Stimulated activated CD4-positive, alpha-beta T cell treated with anti-CD3 and anti-CD28 coated beads, Interleukin-1b, Interleukin-23, amount 100 ng/mL, for 1 hour (primary cell): Measurements from ENCODE around the gene CLEC16A.

Experiments used
- DNase-seq, 2 donors: peaks; one replicate each; pipeline ENCODE4 v3.0.0-alpha.2; 2020; ENCODE audit warnings: low read depth in 2 of 2

CLEC16A gene

GRCh38 chr16:11121083-11121608 is 176.8 kb downstream of the CLEC16A start:
- no peak for DNase-seq

DNA sequence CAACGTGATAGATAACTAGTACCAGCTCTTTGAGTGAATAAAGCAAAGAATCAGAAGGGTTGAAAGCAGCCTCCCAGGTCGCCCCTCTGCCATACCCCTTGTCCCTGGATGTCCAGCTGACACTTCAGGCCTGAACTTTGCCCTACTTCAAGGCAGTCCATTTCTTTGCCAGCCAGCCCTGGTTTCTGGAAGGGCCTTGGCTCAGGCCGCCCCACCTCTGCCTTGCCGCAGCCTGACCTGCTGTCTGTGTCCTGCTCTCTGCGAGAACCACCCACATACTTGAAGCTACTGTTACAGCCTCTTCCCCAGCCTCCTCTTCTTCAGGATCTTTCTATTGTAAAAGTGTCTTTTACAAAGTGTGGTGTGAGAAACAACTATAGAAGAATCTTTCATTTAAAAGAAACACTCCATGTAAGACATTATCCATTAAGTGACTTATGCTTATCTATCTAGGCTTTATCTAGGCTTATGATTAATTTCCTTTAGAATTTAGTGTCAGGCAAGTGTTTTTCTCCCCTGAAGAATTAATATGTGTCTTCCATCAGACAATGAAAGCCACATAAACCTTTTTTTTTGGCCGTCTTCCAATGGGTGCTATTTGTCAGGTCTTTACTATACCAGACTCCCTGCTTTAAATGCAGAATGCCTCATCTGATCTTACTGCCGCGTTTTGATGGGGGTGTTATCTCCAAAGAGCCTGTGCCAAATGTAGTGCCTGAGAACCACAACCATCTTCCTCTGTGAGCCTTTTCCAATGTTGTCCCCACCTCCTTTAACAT is 177.7 kb downstream of the CLEC16A start:
- no peak for DNase-seq

GRCh38 chr16:11123666-11124065 is 179.3 kb downstream of the CLEC16A start:
- no peak for DNase-seq

DNA sequence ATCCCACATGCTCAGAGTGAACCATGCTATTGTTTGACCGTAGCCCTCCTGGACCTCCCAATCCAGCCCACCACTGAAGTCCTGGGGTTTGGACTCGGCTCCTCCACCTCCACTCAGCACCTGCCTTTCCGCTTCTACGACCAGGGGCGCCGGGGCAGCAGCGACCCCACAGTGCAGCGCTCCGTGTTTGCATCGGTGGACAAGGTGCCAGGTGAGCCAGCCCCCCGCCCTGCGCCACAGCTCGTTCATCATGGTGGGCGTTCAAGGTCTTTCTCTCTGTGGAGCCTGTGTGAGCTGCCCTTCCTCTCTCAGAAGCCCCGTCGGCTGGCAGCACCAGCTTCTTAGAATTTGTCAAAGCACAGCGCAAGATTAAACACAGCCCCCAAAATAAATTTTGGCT is 181.6 kb downstream of the CLEC16A start:
- no peak for DNase-seq

DNA sequence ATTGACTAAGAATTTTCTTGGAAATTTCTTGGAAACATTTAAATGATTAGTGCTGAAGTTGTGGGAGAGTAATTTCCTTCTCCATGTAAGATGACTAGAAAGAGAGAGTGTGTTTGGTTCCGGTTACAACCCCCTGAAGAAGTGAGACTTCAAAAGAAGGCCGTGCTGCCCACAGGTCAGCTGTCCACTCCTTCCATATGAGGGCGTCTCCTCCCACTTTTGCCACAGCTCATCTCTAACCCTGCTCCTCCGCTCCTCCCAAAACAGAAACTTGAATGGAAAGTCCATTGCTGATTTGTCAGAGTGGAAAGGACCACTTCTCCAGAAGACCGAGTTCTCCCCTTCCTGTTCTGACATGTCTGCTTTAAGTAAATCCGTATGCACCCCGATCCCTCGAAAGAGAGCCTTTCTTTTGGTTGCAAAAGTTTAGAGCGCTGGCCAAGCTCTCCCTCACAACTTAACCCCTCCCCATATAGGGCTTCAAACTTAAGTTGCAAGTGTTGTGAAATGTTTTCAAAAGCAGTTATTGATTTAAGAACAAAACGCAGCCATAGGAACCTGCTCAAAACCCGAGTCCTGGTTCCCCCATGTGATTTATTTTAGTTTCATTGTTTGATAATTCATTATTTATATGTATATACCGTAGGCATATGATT is 182.2 kb downstream of the CLEC16A start:
- DNase-seq, result no peak

- DNase-seq, result no peak
These were observed 183.3 kb downstream of the CLEC16A start for GRCh38 chr16:11127610-11128195.

DNA sequence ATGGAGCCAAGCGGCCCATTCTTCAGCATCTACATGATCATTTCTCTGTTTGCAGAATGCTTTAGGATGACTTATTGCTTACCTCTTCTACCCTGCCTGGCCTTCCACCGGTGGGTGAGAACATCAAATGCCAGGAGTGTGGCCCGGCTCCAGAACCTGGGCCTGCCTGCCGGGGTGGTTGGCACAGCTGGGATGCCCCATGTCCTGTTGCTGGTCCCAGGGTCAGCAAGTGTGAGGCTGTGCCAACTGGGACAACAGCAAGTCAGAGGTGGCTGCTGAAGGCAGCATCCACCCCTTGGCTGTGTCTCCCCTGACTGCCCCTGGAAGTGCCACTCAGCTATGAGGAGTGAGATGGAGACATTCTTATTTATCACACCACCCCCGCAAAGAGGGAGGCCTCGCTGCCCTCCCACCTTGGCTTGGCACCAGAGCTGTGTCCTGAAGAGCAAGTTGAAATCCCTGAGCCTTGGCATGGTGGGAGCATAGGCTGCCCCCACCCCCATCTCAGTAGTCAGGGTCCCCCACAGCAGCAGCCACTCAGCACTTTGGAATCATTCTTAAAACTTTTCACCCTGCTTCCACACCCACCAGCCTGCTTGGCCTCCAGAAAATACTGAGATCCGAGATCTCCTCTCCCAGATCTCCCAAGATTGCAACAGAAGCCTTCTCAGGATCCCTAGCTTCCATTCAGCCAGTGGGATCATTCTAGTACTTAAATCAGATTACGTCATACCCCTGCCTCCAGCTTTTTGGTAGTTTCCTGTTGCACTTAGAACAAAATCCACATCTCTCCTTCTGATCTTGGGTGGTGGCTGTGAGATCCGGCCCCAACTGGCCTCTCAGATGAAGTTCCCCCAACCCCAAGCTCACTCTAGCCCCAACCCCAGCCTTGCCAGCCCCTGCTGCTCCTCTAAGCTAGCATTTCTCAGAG is 184.1 kb downstream of the CLEC16A start:
- no peak for DNase-seq

GRCh38 chr16:11129378-11129781 is 185.0 kb downstream of the CLEC16A start:
- DNase-seq, result no peak

DNA sequence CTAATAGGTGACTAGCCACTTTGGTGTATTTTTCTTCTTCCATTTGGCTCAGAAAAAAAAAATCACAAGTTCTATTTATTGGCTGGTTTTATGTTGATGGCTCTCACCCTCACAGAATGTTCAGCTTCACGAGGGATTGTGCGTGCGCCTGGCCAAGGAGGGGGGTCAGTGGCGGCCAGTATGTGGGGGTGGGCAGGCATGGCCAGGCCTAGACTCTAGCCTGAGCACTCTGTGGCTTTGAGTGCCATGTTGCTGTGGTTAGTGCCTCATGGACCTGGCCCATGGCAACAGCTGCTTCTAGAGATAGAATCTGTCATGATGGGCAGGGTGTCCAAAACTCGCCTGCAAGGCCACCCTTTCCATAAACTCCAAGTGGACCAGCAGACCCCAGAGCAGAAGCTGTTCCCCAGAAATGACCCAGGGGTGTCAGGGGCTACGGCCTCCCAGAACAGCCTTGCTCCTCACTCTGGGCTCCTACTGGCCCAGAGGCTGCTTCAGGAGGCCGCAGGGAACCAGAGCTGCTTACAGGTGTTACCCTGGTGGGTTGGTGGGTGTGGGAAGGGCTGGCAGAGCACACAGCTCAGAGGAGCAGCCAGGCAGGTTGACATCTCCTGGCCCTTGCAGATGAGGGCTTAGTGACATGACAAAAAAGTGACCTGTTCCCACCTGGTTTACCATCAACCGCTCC is 186.8 kb downstream of the CLEC16A start:
- no peak for DNase-seq

- DNase-seq, result no peak
These were observed 187.3 kb downstream of the CLEC16A start for GRCh38 chr16:11131706-11132105.

- DNase-seq, result no peak
These were observed 189.1 kb downstream of the CLEC16A start for GRCh38 chr16:11133344-11133943.

DNA sequence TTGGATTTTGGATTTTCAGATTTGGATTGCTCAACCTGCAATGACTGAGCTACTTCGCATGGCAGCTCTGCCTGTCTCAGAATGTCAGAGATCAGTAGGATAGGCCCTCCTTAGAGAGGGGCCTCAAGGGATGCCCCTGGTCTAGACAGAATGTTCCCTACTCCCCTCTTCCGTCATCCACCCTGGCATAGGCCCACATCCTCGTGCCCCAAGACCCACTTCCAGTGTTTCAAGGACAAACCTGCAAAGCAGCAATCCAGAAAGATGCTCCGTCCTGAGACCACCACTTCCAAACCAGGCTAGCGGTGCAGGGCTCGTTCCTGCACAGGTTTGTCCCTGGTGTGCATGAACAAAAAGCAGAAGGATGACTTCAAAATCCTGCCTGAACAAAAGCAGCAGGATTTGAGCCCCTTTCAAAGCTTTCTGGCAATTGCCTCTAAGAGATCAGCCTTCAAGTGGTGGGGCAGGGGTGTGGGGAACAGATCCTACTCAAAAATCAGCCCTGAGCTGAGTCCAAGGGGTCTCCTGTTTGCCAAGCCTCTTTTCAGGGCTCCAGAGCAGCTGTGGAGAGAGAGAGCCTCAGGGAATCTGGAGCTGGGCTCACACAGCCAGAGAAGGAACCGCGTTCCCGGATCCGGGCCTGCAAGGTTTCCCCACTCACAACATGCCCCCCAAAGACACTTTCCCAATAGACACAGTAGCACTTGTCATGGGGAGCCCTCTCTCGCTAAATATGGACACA is 190.5 kb downstream of the CLEC16A start:
- DNase-seq, result no peak

DNA sequence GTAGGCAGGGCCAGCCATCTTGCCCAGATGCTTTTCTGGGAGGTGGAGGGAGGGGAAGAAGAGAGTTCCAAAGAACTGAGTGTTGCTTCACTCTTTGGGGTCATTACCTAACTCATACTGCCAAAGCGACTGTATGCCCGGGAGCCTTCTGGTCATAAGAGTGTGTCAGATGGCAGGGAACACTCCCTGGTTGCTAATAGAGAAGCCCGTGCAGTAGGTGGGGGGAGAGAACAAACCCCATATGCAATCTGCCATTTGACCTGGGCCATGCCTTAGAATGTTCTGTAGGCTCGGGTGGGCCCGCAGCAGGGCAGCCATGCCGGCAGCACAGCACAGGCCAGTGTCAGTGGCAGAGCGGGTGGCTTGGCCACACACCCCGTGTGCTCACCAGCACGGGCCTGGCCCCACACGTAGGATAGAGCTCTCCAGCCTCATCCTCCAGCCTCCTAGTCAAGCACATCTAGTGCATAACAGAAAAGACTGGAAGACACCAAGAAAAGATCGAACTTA is 191.2 kb downstream of the CLEC16A start:
- DNase-seq, result no peak

DNA sequence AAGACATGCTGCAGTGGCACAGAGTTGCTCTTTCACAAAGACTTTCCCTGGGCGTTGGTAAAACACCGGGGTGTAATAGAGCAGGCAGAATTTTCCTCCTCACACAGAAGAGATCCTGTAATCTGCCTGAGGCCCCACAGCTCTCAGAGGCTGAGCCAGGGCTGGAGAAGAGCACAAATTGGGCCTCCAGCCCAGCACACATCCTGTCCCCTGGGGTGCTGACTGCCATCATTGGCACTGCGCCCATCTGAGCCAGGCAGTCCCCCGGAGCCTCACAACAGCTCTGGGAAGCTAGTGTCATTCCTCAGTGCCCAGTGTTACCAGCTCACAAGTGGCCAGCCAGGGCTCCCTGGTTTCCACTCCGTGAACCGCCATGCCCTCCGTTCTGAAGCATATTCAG is 192.2 kb downstream of the CLEC16A start:
- DNase-seq, result no peak

GRCh38 chr16:11138022-11138768 is 193.8 kb downstream of the CLEC16A start:
- DNase-seq, result no peak

DNA sequence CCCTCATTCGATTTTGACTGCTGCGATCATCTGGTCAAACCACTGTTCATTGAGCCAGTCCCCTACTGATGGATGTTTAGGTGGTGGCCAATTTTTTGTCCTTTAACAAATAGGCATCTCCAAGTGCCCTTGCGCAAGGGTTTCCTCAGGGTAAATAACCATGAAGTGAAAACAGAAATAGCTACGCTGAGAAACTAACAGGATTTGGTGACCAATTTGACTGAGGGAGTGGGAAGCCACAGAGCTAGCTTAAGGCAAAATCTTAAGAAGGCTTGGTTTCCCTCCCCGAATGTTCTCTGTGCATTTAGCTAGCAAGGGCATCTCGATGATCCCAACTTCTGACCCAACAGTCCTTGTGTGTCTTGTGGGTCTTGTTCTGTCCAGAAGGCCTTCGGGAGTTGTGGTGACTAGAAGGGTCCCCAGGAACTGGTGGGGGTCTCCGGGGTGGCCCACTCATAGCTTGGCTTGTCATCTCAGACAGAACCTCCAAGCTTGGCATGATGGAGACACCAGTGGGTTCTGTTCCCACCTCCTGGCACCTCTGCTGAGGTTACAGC is 194.5 kb downstream of the CLEC16A start:
- DNase-seq, result no peak

DNA sequence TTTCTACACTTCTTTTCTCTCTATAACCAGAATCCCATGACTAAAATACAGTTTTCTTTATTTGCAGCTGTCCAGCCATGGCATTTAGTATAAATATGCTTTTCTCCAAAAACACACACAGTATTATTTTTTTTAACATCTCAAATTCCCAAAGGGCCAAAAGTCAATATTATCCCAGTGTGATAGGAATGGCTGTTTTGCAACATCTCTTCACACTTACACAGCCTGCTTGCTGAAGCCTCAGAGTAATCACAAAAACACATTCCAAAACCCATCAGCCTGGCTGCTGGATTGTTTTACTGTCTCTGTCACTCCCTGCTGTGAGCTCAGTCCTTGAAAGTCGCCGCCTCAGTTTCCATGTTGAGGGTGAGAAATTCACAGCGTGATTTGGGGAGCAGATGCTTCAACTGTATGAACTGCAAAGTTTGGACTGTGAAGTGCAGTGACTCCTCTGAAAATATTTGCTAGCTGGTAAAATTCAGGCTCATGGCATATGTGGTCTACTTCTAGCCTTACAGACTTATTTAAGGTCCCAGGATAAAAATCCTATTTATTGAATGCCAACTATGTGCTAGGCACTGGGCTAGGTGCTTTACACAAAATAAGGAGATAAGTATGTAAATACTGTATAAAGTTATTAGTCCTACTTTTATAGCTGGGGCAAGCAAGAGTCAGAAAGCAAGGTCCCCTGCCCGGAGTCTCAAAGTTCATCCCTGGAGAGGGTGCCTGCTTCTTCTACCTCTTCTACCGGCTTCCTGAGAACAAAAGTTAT is 195.1 kb downstream of the CLEC16A start:
- DNase-seq, result no peak

DNA sequence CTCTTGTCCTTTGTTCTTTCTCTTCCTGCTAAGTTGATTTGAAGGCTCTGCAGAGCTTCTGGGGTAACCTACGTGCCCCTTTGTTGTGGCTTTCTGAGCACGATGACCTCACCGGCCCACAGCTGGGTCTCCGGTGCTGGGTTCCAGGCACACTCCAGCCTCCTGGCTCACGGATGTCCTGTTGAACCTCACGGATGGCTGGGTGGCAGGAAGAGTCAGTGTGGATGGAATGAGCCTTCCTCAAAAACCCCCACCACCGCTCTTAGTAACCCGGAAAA is 195.7 kb downstream of the CLEC16A start:
- DNase-seq, result no peak
